GM12878 (cell line): ENCODE data around the gene MED13L. TPM values are rescaled to one million over a fixed set of nuclear protein-coding genes. Genes with fewer than 3 reads are reported as not detected.

Experiments
- ATAC-seq: fragments of 200-7000 bp; cut with Tn5 transposase; 3 replicates; pipeline ENCODE4 v1.9.1; 2020; ENCODE audit warnings: mild to moderate bottlenecking, moderate library complexity
- BruUV-seq: library from RNA; stranded (reverse); fragments of 400-500 nt; replicated peaks from 2 replicates; lab custom pipeline; 2021; lab: Mats Ljungman, UMichigan
- CTCF ChIA-PET: fragments of 300-600 bp; sonication (Branson Sonifier 250); formaldehyde crosslinking; extraction: SDS; loops from one replicate; lab custom pipeline; 2021; ENCODE audit warnings: inconsistent platforms; lab: Yijun Ruan, JAX
- POLR2A ChIA-PET: fragments of 350-600 bp; formaldehyde crosslinking; extraction: SDS; loops from one replicate; lab custom pipeline; 2021; ENCODE audit warnings: inconsistent platforms; lab: Charles Lee
- RAD21 ChIA-PET: fragments of 300-600 bp; sonication (Branson Sonifier 250); formaldehyde crosslinking; loops from one replicate; lab custom pipeline; 2023; ENCODE audit warnings: antibody characterized with exemption; ENCODE audit not compliant: unreplicated experiment; lab: Charles Lee
- SMC1A ChIA-PET: fragments of 300-600 bp; sonication (Branson Sonifier 250); formaldehyde crosslinking; loops from one replicate; lab custom pipeline; 2023; ENCODE audit not compliant: unreplicated experiment, uncharacterized antibody; lab: Charles Lee
- DNase-seq: peaks from one replicate; pipeline ENCODE4 v3.0.0-alpha.2; 2011; ENCODE audit warnings: low read depth, low spot score
- FAIRE-seq: peaks from 3 replicates; lab custom pipeline; 2011; peaks lifted over from hg19 to GRCh38; lab: Jason Lieb, UNC
- H2AFZ ChIP-seq: 2 replicates; pipeline ENCODE4 v1.6.0; 2011; ENCODE audit warnings: low read depth, low read length, control low read depth; ENCODE audit not compliant: control insufficient read depth
- H3K27ac ChIP-seq: 2 replicates; pipeline ENCODE4 v1.5.1; 2011; ENCODE audit warnings: control low read depth; ENCODE audit not compliant: control insufficient read depth, insufficient read depth
- H3K27me3 ChIP-seq, 2 experiments: replicated peaks in 1 of 2; 2 replicates each; pipeline versions ENCODE4 v1.6.0 to v1.6.1; 2011; ENCODE audit warnings: low read length in 1 of 2; ENCODE audit not compliant: control insufficient read depth in 2 of 2, insufficient read depth in 2 of 2
- H3K36me3 ChIP-seq, 2 experiments: 2 replicates each; pipeline ENCODE4 v1.5.1; 2011; ENCODE audit warnings: low read length in 1 of 2; ENCODE audit not compliant: control insufficient read depth in 2 of 2, insufficient read depth in 2 of 2
- H3K4me1 ChIP-seq: 2 replicates; pipeline ENCODE4 v1.6.1; 2011; ENCODE audit warnings: mild to moderate bottlenecking, low read length, moderate library complexity, mixed read lengths; ENCODE audit not compliant: control insufficient read depth, insufficient read depth
- H3K4me2 ChIP-seq: 2 replicates; pipeline ENCODE4 v1.6.0; 2011; ENCODE audit warnings: control low read depth; ENCODE audit not compliant: control insufficient read depth, insufficient read depth
- H3K4me3 ChIP-seq: fragments of 200-600 bp; sonication (generic); 2 replicates; pipeline ENCODE4 v1.5.1; 2016
- H3K79me2 ChIP-seq: 2 replicates; pipeline ENCODE4 v1.6.0; 2011; ENCODE audit warnings: low read length; ENCODE audit not compliant: control insufficient read depth, insufficient read depth
- H3K9ac ChIP-seq: 2 replicates; pipeline ENCODE4 v1.8.0; 2011; ENCODE audit warnings: low read length, control low read depth, mixed read lengths; ENCODE audit not compliant: control insufficient read depth, insufficient read depth
- H3K9me3 ChIP-seq: replicated peaks from 3 replicates; pipeline ENCODE4 v1.5.1; 2011; ENCODE audit warnings: mild to moderate bottlenecking, low read length; ENCODE audit not compliant: control insufficient read depth, insufficient read depth
- H4K20me1 ChIP-seq: 2 replicates; pipeline ENCODE4 v1.6.0; 2011; ENCODE audit not compliant: control insufficient read depth, insufficient read depth
- JUNB ChIP-seq: IDR thresholded peaks from 2 replicates; pipeline ENCODE4 v1.6.1; 2016; ENCODE audit warnings: antibody characterized with exemption, mild to moderate bottlenecking
- LARP7 ChIP-seq: fragments of 450-650 bp; IDR thresholded peaks from 2 replicates; pipeline ENCODE4 v1.6.1; 2017; ENCODE audit warnings: mild to moderate bottlenecking
- SIN3A ChIP-seq: IDR thresholded peaks from 2 replicates; pipeline ENCODE4 v1.6.1; 2012; ENCODE audit warnings: low read depth, low read length, improper control_type of control experiment
- SPI1 ChIP-seq: IDR thresholded peaks from 2 replicates; pipeline ENCODE4 v1.6.1; 2011; ENCODE audit warnings: low read depth, mild to moderate bottlenecking, low read length, moderate library complexity, borderline replicate concordance; ENCODE audit not compliant: insufficient read depth
- WGBS: methylation state at CpG from one replicate; pipeline ENCODE4 v1.1.6; 2016; ENCODE audit warnings: low lambda C conversion rate; ENCODE audit not compliant: insufficient replicate concordance, insufficient coverage; ENCODE audit errors: missing lambda C conversion rate; 5-methylcytosine and 5-hydroxymethylcytosine counted together
- in situ Hi-C: fragments of 300-500 bp; cut with MboI; formaldehyde crosslinking; loops from 9 replicates; pipeline ENCODE4 v1.14.3; 2018; ENCODE audit warnings: mixed read lengths
- intact Hi-C: fragments of 100-400 bp; cut with micrococcal nuclease; formaldehyde crosslinking; loops from one replicate; pipeline ENCODE4 v1.14.2; 2022; ENCODE audit not compliant: unreplicated experiment
- polyA plus RNA-seq, 11 experiments: library from polyadenylated mRNA; depleted of rRNA in 4 of 11; unstranded in 6 of 11; stranded (reverse) in 5 of 11; fragments of >200 nt; fragmentation: Nextera tagmentation in 4 of 11; fragmentation: Illumina TruSeq in 1 of 11; extraction: Ambion mirVana in 4 of 11; extraction: Trizol in 1 of 11; gene quantifications; 1 replicate in 1 of 11; 2 replicates in 10 of 11; pipeline versions ENCODE4 v1.2.1 to v1.2.3, GENCODE V29; 2011 to 2016; ENCODE audit warnings: inconsistent platforms in 2 of 11, missing spikeins in 2 of 11, low read depth in 1 of 11
- total RNA-seq, 4 experiments: library from RNA; depleted of rRNA in 3 of 4; stranded (reverse); fragments of >200 nt in 3 of 4; fragmentation: Illumina TruSeq in 1 of 4; extraction: Trizol in 1 of 4; gene quantifications; 2 replicates each; pipeline versions ENCODE4 v1.2.1 to v1.2.3, GENCODE V29; 2013 to 2021

The MED13L gene
- total and polyA plus RNA-seq, 10 of the 15 experiments (the other 5 are each of a cell fraction or from before 2014, with no cell fraction given) = 3.7 to 30.1 (median 9.1) TPM

DNA sequence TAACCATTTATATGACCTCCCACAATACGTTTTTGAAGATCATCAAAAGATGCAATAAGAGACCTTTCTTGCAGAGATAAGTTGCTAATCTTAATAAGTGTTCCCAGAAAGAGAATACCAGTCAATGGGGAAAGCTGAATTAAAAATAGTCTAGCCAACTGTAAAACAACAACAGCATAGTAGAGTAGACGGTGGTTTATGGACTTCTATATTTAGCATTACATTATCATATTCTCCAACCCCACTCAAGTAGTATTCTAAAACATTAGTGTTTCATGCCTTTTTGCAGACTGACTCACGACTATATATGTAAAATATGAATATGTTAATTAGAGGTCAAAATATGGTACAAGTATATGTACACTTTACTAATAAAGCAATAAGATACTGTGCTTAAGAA is 218.9 kb downstream of the MED13L start:
- Histone ChIP-seq H3K36me3 (no peaks in the 10 kb centered on the region), H3K9me3 (no peaks in the 10 kb centered on the region), H3K27ac (no peak overlapping the region), H3K4me2 (no peak overlapping the region), H3K27me3 (no peaks in the 10 kb centered on the region), H2AFZ (no peak overlapping the region), H3K79me2 (no peaks in the 10 kb centered on the region), H3K4me3 (no peak overlapping the region), H3K4me1 (no peaks in the 10 kb centered on the region), H3K9ac (no peak overlapping the region), H4K20me1 (no peaks in the 10 kb centered on the region)
- in situ Hi-C loops = no loop called here
- ChIA-PET RAD21 (interaction anchor here (1.3 kb wide), 1 partner anchor 61 kb away, joined by 3 read pairs; no protein-coding TSS in a partner anchor), SMC1A (interaction anchor here (1.6 kb wide), 1 partner anchor 177 kb away, joined by 6 read pairs; no protein-coding TSS in a partner anchor), CTCF (interaction anchor here (0.7 to 1.3 kb wide), 2 partner anchors 61 to 451 kb away, joined by 3 read pairs; no protein-coding TSS in a partner anchor), POLR2A (no interaction called here)
- FAIRE-seq = no peak
- no peak for DNase-seq
- WGBS = 39% methylated on average over 3 of the region's 3 CpGs
- ATAC-seq = no peak
- no peak for TF ChIP-seq SPI1
- TF ChIP-seq LARP7 = no peak
- no peak for TF ChIP-seq SIN3A
- intact Hi-C loops = no loop called here
- BruUV-seq = no TSS peak

DNA sequence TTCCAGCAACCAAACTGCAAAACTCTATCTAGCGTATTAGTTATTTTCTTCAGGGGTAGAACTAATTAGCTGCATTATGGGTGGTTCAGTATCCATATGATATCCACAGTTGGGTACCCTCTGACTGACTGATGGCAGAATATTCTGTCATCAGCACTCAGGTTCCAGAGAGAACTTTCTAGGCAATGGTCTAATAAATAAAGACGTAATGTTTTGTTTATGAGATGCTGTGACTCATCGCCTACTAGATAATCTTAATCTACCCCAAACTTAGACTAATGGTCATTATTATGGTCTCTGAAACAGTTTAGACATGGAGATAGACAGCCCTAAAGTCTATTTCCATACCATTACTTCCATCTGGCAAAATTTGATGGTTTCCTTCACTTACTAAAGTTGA is 220.1 kb downstream of the MED13L start:
- TF ChIP-seq JUNB = no peak
- H3K9me3 ChIP-seq = no peaks in the 10 kb centered on the region
- no peak overlapping the region for H3K4me3 ChIP-seq
- SMC1A ChIA-PET = interaction anchor here (1.5 to 1.6 kb wide), 2 partner anchors 9 to 179 kb away, joined by 4 to 6 read pairs; no protein-coding TSS in a partner anchor
- no peak overlapping the region for H2AFZ ChIP-seq
- CTCF ChIA-PET = interaction anchor here (0.9 to 1.8 kb wide), 3 partner anchors 19 to 60 kb away, joined by 3 to 7 read pairs (median 5); no protein-coding TSS in a partner anchor
- no peaks in the 10 kb centered on the region for H3K4me1 ChIP-seq
- in situ Hi-C loops (no loop called here), intact Hi-C loops (no loop called here)
- 95% methylated on average over 3 of the region's 3 CpGs for WGBS
- no TSS peak for BruUV-seq
- no peaks in the 10 kb centered on the region for H4K20me1 ChIP-seq
- FAIRE-seq = no peak
- H3K4me2 ChIP-seq = no peak overlapping the region
- H3K27me3 ChIP-seq = no peaks in the 10 kb centered on the region
- no peak for DNase-seq
- H3K27ac ChIP-seq = no peak overlapping the region
- POLR2A ChIA-PET = no interaction called here
- no peaks in the 10 kb centered on the region for H3K79me2 ChIP-seq
- RAD21 ChIA-PET = interaction anchor here (1.3 kb wide), 1 partner anchor 60 kb away, joined by 3 read pairs; no protein-coding TSS in a partner anchor
- no peak for ATAC-seq
- no peaks in the 10 kb centered on the region for H3K36me3 ChIP-seq
- no peak overlapping the region for H3K9ac ChIP-seq
